Fibroblast of lung (primary cell): ENCODE measurements around the gene USF1.

Experiments
- CTCF ChIP-seq, 2 donors: IDR thresholded peaks in 1 of 2; conservative IDR thresholded peaks in 1 of 2; 1 replicate in 1 of 2; 2 replicates in 1 of 2; pipeline ENCODE4 v1.5.1; 2011 to 2012; ENCODE audit warnings: low read length in 2 of 2, control low read depth in 1 of 2, inconsistent platforms in 1 of 2, low read depth in 1 of 2, mild to moderate bottlenecking in 1 of 2
- EZH2 ChIP-seq: IDR thresholded peaks from 2 replicates; pipeline ENCODE4 v1.5.1; 2012; ENCODE audit warnings: low read length, control low read depth, mild to moderate bottlenecking; ENCODE audit errors: missing control alignments

DNA sequence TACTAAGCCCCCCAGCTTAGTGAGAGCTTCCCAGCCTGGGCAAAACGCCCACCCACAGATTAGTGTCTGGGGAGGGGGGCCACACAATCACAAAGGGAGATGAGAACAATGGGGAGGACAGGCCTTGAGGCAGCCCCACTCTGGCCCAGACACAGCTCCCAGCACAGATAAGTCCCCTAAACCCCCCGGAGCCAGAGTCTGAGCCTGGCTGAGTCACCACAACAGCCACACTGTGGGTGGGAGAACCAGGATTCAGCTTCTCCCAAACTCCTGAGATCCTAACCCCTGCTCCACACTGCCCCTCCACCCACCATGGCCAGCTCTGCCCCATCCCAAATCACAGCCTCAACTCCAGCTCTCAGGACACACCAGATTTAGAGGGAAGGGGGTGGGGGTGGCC, 39.4 kb upstream of the USF1 start:
- TF ChIP-seq CTCF (conservative IDR thresholded peaks at IDR 0.05 in 1 of 2, IDR thresholded peaks at IDR 0.05 in 1 of 2; ENCODE audit: low read depth in 1 of 2, low read length in 2 of 2) (no peak), EZH2 (no peak)
